AG08395 (cell line): ENCODE measurements around the gene NHLH1.

Experiments used
- DNase-seq: peaks from one replicate; pipeline ENCODE4 v3.0.0; 2012; ENCODE audit warnings: mixed read lengths, low spot score

Gene NHLH1

GRCh38 chr1:160366731-160367515 is at the start of gene NHLH1:
Gene NHLH1, plus strand, starts transcription at chr1:160367071. Its CDS starts 3,661 bp downstream, at chr1:160370732.
- DNase-seq: no peak

GRCh38 chr1:160322831-160323230 is 44.0 kb upstream of the NHLH1 start:
- DNase-seq: no peak

GRCh38 chr1:160325252-160325651 is 41.6 kb upstream of the NHLH1 start:
- DNase-seq: no peak

- no peak for DNase-seq
These were observed 40.5 kb upstream of the NHLH1 start for GRCh38 chr1:160326418-160326817.

GRCh38 chr1:160328184-160328583 is 38.7 kb upstream of the NHLH1 start:
- DNase-seq: no peak

- DNase-seq: no peak
These were observed 36.8 kb upstream of the NHLH1 start for GRCh38 chr1:160330119-160330518.

- no peak for DNase-seq
These were observed 34.4 kb upstream of the NHLH1 start for GRCh38 chr1:160332516-160332915.

GRCh38 chr1:160338580-160338979 is 28.3 kb upstream of the NHLH1 start:
- no peak for DNase-seq

- DNase-seq: no peak
These were observed 26.7 kb upstream of the NHLH1 start for GRCh38 chr1:160340146-160340545.

GRCh38 chr1:160340866-160341265 is 26.0 kb upstream of the NHLH1 start:
- DNase-seq: no peak

- peak; percentile 12 for DNase-seq
These were observed 24.3 kb upstream of the NHLH1 start for GRCh38 chr1:160342526-160342925.

- DNase-seq: peak; percentile 94
These were observed 23.7 kb upstream of the NHLH1 start, which contains the start of the genes COPA and NCSTN for GRCh38 chr1:160342953-160343869. Gene COPA, minus strand, starts transcription at chr1:160343250. Its CDS starts 80 bp downstream, at chr1:160343170. Gene NCSTN, plus strand, starts transcription at chr1:160343383. Its CDS starts 14 bp downstream, at chr1:160343397.

GRCh38 chr1:160344241-160344640 is 22.6 kb upstream of the NHLH1 start:
- DNase-seq: no peak

- no peak for DNase-seq
These were observed 21.9 kb upstream of the NHLH1 start for GRCh38 chr1:160344936-160345335.

- no peak for DNase-seq
These were observed 20.4 kb upstream of the NHLH1 start for GRCh38 chr1:160346463-160346862.

- DNase-seq: no peak
These were observed 19.9 kb upstream of the NHLH1 start for GRCh38 chr1:160346958-160347357.

- DNase-seq: no peak
These were observed 15.2 kb upstream of the NHLH1 start for GRCh38 chr1:160351629-160352028.

GRCh38 chr1:160352555-160352954 is 14.3 kb upstream of the NHLH1 start:
- no peak for DNase-seq

GRCh38 chr1:160353223-160353622 is 13.6 kb upstream of the NHLH1 start:
- peak; percentile 25 for DNase-seq

GRCh38 chr1:160354388-160354985 is 12.4 kb upstream of the NHLH1 start:
- DNase-seq: peak; percentile 40

GRCh38 chr1:160357286-160358002 is 9.4 kb upstream of the NHLH1 start:
- peak; percentile 69 for DNase-seq

GRCh38 chr1:160358073-160358472 is 8.8 kb upstream of the NHLH1 start:
- DNase-seq: no peak
